GM21447 (cell line): ENCODE data around the gene CSPG4.
"Not testable (repeated sequence)": the region's sequence is repeated elsewhere in the genome, so short reads cannot be mapped to it uniquely, and the experiment has no call there.

Experiments used
- ATAC-seq: cut with Tn5 transposase; IDR thresholded peaks from one replicate; pipeline ENCODE4 v1.9.1; 2021; ENCODE audit not compliant: unreplicated experiment

The CSPG4 gene

DNA sequence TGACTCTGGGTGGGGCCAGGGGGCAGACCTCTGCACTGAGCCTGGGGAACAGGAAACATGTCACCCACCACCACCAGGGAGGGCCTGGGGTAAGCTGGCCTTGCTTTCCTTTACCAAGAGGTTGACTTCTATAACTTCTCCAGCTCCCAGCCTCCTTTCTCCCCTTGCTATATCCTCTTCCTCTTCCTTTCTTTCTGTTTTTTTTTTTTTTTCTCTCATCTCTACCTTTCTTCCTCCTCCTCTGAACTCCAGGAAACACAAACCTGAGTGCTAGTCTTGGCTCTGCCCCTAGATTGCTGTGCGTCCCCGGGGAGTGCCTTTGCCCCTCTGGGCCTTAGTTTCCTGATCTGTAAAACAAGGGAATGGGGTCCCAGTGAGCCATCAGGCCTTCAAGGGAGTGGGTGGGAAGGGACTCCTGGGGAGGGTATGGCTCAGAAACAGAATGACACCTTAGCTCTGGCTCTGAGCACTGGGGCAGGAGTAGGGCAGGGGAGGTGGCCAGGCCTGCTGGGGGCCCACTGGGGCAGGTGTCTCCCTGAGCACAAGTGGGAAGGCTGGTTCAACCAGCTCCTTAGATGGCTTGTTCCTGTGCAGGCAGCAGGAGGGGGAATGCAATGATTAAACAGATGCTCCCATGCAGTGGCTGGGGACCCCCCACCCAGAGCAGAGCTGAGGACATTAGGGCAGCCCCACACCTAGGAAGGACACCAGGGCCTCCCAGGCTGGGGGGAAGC, 60.7 kb downstream of the CSPG4 start:
- ATAC-seq = no peak

DNA sequence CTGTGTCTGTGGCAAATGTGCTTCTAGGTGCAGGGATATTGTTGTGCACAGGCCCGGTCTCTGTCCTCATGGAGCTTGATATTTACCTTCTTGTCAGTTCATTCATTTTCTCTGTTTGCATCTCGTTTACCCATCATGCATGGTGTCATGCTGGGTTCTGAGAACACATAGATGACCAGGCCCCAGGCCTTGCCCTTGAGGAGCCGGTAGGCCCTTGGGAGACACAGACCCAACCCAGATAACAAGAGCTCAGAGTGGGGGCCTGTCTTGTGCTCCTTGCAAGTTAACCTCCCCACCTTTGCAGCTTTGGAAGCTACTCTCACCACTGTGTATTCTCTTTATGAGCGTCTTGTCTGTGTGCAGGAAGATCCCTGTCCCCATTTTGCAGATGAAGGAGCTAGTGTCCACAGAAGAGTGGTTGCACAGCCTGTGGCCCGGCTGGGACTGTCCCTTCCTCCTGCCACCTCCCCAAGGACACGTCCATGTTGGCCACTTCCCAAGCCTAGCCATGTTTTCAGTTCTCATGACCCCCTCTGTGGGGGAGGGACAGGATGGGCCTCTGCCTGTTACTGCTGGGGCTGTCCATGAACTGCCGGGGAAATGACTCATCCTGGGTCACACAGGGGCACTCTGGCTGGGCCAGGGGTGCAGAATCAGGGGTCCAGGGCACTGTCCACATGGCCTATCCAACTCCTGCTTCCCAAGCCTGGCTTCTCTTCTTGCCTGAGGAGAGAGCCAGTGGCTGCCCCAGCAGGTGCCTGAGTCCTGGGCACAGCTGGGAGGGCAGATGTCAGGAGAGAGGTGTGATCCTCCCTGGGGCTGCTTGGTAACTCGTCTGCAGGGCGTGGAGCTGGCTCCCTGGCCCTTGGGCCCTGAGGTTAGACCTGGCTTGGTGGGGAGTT, 61.5 kb downstream of the CSPG4 start:
- ATAC-seq = no peak

DNA sequence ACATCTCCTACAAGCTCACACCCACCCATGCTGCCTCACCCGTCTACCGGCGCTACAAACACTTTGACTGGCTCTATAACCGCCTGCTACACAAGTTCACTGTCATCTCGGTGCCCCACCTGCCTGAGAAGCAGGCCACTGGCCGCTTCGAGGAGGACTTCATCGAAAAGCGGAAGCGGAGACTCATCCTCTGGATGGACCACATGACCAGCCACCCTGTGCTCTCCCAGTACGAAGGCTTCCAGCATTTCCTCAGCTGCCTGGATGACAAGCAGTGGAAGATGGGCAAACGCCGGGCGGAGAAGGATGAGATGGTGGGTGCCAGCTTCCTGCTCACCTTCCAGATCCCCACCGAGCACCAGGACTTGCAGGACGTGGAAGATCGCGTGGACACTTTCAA, 62.8 kb downstream of the CSPG4 start:
- ATAC-seq = no peak

DNA sequence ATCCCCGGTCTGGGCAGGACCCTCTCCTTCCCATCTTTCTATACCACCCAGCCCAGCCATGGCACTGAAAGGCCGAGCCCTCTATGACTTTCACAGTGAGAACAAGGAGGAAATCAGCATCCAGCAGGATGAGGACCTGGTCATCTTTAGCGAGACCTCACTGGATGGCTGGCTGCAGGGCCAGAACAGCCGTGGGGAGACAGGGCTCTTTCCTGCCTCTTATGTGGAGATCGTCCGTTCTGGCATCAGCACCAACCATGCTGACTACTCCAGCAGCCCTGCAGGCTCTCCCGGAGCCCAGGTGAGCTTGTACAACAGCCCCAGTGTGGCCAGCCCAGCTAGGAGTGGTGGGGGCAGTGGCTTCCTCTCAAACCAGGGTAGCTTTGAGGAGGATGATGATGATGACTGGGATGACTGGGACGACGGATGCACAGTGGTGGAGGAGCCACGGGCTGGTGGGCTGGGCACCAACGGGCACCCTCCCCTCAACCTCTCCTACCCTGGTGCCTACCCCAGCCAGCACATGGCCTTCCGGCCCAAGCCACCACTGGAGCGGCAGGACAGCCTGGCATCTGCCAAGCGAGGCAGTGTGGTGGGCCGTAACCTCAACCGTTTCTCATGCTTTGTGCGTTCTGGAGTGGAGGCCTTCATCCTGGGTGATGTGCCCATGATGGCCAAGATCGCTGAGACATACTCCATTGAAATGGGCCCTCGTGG, 63.4 kb downstream of the CSPG4 start:
- ATAC-seq = no peak

DNA sequence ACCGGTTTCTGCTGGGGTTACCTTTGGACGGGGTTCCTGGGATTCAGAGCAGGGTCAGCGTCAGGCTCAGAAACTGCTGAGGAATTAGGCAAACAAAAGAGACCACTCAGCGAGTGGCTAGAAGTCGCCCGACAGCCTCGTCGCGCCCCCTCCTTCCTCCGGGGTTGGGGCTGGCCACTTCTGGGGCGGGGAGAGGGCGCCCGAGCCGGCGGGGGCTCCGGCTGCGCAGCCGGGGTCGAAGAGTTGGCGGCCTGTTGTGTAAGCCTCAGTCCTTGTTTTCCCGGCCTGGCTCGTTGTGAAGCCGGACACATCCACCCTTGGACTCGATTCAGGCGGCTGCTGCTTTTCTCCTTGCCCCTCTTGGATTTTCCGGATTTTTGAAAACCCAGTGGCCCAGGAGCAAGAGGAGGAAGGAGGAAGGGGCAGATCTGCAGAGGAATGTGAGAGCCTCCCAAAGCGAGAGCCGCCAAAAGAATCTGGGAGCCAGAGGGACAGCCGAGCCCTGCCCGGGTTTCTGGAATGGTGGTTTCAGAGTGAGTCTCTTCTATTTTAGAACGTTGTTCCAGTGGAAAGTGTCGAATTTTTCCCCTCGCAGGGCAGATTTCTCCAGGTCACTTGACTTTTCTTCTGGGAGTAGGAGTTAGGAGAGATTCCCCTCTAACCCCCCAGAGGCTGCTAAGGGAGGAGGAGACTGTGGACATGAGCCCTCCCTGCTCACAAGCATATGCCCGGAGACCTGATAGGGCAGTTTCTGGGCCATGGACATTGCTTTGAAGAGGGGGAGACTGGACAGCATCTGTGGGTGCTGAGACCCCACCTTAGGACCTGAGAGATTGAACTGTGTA, 64.3 kb downstream of the CSPG4 start:
- no peak for ATAC-seq

DNA sequence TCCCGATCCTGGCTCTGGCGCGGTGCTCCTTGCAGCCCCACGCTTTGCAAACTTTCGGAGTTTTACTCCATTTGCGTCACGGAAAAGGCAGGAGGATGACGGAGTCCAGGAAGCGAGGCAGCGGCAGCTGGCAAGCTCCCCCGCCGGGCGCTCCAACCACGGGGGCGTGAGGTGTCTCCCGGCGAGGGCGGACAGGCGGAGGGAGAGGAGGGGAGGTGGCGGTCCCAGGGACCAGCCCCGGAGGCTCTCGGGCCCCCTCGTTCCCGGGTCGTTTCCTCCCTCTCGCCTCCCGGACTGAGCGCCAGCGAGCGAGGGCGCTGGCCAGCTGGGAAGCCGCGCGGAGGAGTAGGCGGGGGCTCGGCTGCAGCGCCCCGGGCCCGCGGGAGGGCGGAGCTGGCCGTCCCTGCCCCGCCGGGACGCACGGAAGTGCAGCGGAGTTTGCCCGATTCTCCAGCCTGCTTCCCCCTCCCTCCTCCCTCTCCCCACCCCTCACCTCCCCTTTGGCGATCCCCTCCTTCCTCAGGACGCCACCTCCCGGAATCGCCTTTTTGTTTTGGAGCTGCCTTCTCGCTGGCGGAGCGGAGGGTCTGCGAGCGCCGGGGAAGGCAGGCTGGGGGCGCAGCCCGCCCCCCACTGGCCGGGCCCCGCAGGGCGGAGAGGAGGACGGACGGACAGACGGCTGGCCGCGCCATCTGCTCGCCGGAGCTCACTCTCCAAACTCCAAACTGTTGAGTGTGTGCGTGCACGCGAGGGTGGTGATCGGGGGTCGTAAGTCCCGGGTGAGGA, 65.1 kb downstream of the CSPG4 start, which contains the start of gene SNX33:
SNX33 (plus strand) TSS at position 543 of the 786 bp plus-strand sequence. CDS start 1,191 bp downstream, outside the sequence.
- ATAC-seq = no peak

DNA sequence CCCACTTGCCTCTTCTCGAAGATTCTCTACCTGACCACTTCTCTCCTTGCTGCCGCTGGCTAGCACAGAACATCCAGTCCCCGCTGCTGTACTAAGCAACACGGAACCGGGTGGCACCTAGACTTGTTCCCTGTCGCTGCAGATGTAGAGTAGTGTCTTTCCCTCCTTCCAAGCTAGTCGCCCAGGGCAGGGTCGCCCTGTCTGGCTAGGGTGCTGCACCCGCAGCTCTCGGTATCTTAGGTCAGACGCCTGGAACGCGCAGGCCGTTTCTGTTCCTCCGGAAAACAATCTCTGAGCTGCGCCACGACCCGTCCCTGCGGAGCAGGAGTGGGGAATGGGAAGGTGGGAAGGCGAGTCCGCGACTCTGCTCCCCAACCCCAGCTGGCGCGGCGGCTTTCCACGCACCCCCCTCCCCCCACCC, 65.7 kb downstream of the CSPG4 start:
- no peak for ATAC-seq

DNA sequence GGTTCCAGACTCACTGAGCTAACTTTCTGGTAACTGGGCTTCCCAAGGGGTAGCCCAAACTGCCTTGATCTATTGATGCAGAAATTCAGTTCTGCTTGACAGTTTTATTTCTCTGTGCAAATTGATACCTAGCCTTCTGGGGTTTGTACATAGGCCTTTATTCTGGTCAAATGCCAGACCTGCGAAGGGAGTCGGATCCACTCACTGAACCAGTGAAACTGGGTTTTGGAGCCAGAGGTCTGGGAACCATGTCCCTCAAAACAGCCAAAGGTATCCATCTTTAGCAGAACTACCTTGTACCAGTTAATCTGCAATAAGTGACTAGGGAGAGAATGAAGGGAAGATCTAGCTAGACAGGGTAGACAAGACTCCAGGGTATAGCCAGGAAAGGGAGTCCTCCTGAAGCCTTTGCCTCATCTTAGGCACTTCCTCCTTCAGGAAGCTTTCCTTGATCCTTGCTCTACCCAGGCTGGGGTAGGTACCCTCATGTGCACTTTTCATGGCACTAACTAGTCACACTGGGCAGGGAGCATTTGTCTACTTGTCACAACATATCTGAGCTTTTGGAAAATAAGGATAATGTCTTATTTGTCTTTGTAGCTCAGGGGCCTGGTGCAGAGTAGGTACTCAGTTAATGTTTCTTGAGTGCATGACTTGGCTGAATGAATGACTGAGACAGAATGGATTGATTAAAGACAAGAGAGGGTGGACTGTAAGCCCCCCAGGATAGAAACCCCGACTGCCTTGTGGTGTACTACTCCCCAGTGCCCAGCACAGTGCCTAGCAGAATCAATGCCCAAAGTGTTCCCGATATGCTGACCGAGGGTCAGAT, 66.3 kb downstream of the CSPG4 start:
- ATAC-seq = no peak

DNA sequence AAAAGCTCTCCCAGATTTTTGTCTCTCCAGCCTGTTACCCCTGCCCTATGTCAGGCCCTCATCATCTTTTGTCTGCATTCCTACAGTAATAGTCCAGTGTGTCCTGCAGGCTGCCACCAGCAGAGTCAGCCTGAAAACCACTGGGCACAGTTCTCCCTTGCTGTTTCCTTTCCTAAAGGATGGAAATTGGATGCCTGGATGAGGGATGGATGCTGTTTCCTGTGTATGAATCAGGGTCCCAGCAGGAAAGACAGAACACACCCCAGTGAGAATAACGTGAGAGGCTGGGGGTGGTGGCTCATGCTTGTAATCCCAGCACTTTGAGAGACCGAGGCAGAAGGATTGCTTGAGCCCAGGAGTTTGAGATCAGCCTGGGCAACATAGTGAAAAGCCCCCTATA, 68.3 kb downstream of the CSPG4 start:
- ATAC-seq = no peak

DNA sequence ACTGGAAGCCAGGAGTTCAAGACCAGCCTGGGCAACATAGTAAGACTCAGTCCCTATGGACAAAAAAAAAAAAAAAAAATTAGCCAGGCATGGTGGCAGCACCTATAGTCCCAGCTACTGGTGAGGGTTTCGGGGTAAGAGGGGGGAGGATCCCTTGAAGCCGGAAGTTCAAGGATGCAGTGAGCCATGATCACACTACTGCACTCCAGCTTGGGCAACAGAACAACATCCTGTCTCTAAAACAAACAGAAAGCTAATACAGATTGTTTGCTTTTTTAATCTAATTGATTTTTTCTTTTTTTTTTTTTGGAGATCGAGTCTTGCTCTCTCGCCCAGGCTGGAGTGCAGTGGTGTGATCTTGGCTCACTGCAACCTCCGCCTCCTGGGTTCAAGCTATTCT, 71.0 kb downstream of the CSPG4 start:
- no peak for ATAC-seq

DNA sequence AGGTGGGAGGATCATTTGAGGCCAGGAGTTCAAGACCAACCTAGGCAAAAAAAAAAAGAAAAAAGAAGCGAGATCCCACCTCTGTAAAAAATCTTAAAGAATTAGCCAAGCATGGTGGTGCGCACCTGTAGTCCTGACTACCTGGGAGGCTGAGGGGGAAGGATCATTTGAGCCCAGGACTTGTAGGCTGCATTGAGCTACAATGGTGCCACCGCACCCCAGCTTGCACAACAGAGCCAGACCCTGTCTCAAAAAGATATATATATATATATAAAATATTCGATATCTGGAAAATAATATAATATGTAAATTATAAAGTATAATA, 71.5 kb downstream of the CSPG4 start:
- ATAC-seq = no peak

DNA sequence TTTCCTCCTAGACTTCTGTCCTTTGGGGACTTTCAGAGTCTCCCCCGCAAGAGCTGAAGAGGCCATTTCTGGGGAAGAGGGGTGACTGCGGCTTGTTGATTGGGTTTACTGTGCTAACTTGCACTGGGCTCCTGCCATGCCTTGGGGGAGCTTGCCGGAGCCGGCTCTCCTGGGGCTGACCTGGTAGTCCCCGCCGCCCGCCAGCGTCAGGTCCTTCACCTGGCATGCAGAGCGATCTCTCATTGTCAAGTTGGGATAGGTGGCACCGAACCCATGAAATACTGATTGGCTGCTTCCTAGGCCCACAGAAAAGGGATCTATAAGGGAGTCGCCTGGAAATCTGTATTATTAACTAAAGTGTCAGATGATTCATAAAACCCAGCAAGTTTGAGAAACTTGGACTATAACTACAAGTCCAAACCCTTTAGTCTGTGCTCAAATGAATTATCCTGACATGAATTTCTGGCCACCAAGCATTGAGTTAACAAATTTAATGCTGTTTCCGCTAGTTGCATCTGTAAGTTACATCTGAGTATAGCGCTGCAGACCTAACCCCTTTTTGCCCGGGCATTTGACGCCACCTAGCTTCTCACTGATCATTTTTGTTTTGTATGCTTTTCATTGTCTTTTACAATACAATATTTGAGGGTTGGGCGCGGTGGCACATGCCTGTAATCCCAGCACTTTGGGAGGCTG, 72.0 kb downstream of the CSPG4 start:
- ATAC-seq = peak; percentile 26

DNA sequence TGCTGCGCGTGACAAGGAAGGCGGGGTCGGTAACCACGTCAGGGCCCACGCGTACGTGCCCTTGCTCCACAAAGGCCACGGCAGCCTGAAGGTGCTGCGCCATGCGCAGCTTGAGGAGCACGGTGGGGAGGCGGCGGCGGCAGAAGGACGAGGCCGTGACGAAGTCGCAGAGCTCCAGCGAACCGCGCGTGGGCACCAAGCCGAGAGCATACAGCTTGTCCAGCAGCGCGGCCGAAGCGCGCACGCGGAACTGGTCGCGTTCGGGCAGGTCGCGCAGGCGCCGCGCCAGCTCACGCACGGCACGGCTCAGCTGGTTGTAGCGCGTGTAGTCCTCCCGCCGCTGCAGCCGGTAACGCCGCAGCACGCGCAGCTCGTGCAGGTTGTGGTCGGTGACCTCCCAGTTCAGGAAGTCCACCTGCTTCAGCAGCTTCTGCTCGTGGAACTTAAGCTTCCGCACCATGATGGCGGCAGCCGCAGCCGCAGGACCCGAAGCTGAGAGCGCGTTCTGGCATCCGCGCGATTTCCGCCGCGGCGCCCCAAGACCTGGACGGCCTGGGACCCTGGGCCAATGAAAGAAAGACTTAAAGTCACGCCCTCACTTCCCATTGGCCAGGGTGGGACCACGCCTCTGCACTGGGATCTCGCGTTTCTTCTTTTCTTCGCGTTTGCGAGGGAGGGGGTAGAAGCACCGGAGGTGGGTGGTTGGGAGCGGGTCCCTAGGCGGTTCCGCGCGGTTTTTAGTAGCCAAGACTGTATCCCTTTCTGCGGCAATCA, 72.8 kb downstream of the CSPG4 start, which contains the start of gene IMP3:
IMP3 (minus strand) TSS at position 516 of the 774 bp plus-strand sequence; CDS start at position 460, 56 bp downstream.
- ATAC-seq = peak; percentile 87

DNA sequence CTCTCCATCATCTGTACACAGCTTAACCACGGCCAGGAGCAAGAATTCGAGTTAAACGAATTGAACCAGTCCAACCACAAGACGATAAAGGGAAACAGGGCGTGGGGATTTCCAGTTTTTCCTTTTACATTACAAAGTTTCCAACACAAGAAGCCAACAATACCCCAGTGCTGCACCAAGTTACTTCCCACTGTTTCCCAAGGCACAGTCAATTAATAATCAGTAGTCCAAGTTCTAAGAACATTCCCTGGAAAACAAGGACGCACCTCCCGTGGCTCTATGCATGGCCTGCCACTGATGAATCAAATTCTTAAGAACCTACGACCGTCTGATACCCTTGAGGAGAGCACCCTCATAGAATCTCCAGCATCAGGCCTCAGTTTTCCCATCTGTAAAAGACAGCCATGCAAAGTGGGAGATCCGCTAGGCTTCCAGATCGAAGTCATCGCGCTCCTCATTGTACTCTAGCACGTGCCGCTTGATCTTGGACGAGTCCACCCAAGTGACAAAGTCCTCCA, 73.4 kb downstream of the CSPG4 start:
- ATAC-seq = no peak

DNA sequence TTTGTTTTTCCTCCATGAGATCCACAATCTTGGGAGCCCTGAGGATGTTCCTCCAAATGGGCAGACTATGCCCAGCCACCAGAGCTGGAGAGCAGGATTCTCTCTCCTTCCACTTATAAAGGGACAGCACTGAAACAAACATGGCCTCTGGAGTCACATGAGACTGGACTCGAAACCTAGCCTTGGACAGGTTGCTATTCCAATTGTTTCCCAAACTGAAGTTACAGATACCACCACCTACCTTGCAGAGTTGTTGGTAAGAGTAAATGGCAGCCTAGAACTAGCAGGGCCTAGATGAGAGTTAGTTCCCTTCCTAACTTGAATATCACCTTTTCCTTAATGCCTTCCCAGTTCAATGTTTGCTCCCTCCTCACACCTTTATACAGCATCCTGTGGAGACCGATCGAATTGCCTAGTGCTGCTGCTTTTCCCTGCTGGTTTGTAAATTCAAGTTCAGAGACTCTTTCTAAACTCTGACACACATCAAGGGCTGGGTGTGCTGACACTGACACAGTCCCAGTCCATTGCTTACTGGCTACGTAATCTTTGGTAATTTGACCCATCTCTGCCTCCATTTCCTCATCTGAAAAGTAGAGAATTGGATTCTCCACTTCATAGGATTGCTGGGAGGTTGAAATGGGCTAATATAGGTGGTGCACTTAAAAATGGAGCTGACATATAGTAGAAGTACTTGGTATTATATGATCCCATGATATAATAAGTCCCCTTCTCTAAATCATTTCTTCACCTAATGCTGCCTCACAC, 75.2 kb downstream of the CSPG4 start:
- ATAC-seq = no peak

DNA sequence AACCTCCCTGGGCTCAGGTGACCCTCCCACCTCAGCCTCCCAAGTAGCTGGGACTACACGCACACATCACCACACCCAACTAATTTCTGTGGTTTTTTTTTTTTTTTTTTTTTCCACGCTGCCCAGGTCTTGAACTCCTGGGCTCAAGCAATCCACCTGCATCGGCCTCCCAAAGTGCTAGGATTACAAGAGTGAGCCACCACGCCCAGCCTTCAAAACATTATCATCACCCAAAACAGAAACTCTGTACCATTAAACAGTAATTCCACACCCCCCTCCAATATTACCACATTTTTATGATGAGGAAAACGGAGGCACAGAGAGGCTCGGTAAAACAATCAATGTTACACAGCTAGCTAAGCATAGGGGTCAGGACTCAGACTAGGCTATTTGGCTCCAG, 76.6 kb downstream of the CSPG4 start:
- no peak for ATAC-seq

DNA sequence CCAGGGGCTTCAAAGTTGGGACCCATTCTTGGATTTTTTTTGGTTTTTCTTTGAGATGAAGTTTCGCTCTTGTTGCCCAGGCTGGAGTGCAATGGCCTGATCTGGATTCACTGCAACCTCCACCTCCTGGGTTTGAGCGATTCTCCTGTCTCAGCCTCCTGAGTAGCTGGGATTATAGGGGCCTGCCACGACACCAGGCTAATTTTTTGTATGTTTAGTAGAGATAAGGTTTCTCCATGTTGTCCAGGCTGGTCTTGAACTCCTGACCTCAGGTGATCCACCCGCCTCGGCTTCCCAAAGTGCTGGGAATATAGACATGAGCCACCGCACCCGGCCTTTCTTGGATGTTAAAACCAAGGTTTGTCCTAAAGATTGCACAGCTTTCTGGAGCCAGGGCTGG, 78.7 kb downstream of the CSPG4 start:
- ATAC-seq = not testable (repeated sequence)
